HG03097 (cell line): ENCODE measurements around the gene LRTM2.
"Not testable (repeated sequence)": the region's sequence is repeated elsewhere in the genome, so short reads cannot be mapped to it uniquely, and the experiment has no call there.

Experiments
- ATAC-seq: cut with Tn5 transposase; IDR thresholded peaks from one replicate; pipeline ENCODE4 v1.9.1; 2021; ENCODE audit not compliant: unreplicated experiment, low FRiP score

Gene LRTM2

GRCh38 chr12:1810201-1810930, 10.0 kb upstream of the LRTM2 start:
- ATAC-seq: no peak

DNA sequence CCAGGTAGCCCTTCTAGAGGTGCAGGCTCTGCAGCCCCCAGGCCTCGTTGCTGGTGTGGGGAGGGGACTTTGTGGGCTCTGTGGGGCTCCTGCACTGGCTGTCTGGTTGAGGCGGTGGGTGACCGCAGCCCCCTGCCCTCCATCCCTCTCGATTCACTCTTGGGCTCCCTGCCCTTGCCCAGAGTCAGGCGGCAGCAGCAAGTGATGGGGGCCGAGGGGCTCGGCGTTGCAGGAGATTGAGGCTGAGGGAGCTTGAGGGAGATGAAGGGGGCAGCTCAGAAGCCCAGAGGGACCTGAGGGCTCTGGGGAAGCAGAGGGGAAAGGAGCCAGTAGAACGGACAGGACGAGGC, 9.5 kb upstream of the LRTM2 start:
- ATAC-seq: no peak

DNA sequence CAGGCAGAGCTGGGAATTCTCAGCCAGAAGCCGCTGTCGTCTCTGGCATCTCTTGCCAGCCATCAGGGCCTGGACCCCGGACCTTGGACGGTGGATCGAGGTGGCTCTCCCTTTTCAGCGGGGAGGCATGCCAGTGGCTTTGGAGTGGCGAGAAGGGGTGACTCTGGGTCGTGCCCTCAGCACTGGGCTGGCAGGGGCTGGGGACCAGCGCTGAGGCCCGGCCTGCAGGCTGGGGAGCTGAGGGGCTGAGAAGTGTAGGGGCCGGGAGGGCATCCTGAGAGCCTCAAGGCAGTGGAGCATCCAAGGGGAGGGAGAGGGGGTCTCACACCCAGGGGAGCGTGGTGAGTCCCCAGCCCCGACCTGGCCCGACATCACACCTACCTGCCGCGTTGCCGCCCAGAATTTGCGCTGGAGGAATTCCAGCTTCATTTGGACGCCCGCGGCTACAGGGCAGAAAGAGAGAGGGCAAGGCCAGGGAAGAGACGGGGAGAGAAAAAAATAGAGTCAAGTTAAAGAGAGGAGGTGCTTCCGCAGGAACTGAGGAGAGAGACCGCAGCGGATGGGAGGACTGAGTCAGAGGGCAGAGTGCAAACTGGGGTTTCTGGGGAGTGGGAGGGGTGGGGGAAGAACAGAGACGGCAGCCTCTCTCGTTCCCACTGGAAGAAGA, 9.0 kb upstream of the LRTM2 start:
- ATAC-seq: no peak

DNA sequence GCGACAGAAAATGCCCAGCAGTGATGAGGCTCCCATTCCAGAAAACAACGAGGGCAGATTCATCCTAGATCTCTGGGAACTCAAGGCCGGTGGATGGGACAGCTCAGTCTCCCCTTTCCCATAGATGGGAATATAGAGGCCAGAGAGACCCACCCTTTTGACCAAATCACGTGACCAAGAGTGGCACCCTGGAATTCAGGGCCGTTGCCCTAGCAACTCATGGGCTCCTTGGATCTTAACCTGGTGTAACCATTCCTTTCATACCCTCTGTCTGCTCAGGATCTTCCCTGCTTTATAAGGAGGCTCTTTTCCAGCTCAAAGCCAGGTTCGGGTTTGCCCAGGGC, 8.4 kb upstream of the LRTM2 start:
- ATAC-seq: no peak

GRCh38 chr12:1812650-1813302, 7.6 kb upstream of the LRTM2 start:
- ATAC-seq: no peak

GRCh38 chr12:1814266-1814665, 6.1 kb upstream of the LRTM2 start:
- no peak for ATAC-seq

DNA sequence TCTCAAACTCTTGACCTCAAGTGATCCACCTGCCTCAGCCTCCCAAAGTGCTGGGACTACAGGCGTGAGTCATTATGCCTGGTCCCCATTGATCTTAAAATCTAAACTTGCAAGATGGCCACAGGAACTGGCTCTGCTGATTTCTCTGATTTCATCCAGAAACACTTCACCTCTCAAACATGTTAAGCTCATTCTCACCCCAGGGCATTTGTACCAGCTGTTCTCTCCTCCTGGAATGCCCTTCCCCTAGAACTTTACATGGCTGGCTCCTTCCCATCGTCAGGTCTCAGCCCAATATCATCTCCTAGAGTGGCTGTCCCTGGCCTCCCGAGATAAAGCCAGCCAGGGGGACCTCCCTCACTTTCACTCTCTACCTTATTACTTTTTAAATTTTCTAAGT, 5.3 kb upstream of the LRTM2 start:
- no peak for ATAC-seq

- ATAC-seq: no peak
Measured at GRCh38 chr12:1815814-1816729, 4.3 kb upstream of the LRTM2 start.

DNA sequence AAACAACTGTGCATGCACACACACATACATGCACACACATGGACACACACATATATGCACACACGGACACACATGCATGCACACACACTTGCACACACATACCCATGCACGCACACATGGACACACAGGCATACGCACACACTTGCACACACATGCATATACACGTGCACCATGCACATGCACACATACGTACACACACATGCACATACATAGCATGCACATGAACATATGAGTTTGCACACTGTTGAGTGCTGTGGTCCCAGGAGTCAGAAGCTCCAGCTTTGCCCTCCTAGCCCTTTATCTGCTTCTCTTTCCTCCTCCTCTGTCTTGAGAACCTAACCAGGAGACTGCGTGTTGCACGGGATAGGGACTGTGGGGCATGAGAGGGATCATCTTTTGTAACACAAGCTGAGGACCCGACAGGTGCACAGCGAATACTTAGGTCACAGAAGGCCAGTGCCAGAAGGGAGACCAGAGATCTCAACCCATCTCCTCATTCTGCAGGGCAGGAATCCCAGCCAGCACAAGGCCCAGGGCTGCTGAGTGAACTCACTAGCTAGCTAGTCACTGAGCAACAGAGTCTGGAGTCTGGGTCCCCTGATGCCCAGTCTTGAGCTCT, 3.5 kb upstream of the LRTM2 start:
- ATAC-seq: no peak

- not testable (repeated sequence) for ATAC-seq
Measured at GRCh38 chr12:1817928-1818327, 2.4 kb upstream of the LRTM2 start.

DNA sequence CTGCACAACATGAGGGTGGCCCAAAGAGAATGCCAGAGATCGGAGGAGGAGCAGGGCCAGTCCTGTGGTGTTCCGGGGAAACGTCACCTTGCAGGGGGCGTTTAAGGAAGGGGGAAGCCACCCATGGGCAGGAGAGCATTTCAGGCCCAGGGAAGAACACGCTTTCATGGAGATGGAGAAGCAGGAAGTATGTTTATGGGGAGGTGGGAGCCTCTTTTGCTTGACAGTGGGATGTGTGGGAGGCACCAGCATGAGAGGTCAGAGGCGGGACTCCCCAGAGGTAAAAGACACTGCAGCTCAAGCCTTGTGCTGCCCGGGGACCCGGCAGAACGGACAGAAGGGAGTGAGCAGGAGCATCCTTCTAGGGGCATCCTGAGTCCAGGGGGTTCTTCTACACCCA, 1.3 kb upstream of the LRTM2 start:
- no peak for ATAC-seq

DNA sequence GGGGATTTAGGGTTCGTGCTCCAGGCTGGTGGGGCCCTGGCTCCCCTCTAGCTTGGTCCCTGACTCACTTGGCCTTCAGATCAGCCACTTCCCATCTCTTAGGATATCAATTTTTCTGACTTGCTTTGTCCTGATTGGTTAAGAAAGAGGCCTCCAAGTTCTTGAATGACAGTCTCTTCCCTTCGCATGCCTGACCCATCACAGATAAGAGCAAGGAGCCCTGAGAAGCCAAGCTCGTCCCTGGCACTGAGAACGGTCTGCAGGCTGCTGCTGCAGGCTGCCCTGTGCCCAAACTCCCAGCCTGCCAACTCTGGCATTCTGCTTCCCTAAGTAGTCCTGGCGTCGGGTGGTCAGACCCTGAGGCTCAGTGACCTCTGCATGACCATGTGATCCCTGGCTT, 794 bp upstream of the LRTM2 start:
- ATAC-seq: no peak

DNA sequence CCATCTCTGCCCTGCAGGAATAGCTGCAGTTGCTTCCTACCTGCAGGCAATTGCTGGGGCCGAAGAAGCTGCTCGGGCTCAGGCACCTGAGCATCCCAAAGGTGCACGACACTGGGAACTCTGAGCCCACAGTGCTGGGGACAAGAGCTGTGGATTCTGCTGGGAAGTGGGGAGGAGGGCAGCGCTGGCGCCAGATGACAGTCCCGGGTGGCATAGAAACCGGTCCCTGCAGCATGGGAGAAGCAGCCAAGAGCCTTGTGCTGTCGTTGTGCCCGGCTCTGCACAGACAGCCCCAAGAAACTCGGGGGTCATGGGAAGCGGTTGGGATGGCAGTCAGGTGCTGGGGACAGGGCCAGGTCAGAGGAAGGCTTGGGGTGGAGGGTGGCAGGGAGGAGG, 529 bp downstream of the LRTM2 start:
- no peak for ATAC-seq

GRCh38 chr12:1821805-1822204, 1.4 kb downstream of the LRTM2 start:
- ATAC-seq: no peak

DNA sequence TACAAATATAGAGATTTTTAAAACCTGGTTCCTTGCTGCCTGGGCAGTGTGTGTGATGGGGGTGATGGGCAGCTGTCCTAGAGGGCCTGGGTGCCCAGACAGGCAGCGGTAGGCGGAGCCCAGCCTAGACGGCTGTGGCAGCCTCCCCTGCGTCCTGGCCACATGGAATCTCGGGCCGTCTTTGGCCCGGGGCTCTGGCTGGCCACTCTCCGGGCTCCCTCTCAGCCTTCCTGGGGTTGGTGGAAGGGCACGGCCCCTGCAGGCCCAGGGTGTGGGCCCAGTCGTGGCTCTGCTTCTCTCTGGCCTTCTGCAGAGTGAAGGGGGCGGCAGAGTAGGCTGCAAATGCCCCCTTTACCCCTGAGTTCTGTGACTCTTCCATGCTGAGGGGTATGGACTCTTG, 2.3 kb downstream of the LRTM2 start:
- no peak for ATAC-seq

GRCh38 chr12:1823237-1823636, 2.9 kb downstream of the LRTM2 start:
- no peak for ATAC-seq

DNA sequence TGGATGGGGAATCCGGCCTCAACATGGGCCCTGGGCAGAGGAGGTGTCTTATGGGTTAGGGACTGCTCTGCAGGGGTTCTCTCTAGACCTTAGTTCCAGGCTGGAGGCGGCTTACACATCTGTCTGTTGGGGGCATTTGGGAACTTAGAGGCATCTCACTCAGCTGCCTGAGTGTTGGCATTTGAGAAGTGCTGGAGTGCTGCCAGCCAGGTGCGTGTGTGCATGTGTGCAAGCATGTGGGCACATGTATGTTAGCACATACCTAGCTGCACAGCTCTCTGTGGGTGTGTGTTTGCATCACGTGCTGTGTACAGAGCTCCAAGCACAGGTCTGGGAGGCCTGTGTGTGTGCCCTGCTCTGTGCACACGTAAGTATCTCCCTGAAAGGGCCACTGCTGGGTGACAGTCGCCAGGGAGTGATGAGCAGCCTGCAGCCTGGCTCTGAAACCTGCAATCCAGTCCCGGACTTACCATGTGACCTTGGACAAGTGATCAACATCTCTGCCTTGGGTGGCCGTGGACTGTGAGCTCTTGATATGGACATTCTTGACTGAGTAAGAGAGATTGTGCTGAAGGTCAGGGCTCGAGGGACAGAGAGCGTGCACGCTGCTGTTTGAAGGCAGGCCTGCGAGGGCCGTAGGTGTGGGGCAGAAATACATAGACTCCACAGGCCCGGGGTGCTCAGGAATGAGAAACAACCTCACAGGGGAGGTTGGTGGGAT, 5.2 kb downstream of the LRTM2 start:
- no peak for ATAC-seq

GRCh38 chr12:1826401-1826800, 6.0 kb downstream of the LRTM2 start:
- ATAC-seq: no peak

- ATAC-seq: no peak
Measured at GRCh38 chr12:1826867-1827705, 6.7 kb downstream of the LRTM2 start.
